Fibroblast of lung (primary cell): Measurements from ENCODE around the gene PHLDB3. TPM values are rescaled to one million over a fixed set of nuclear protein-coding genes. Genes with fewer than 3 reads are reported as not detected.
A peak's percentile ranks its signal among the peaks of the same experiment; 100 is the strongest.

Experiments used
- DNase-seq, 2 donors: peaks; one replicate each; pipeline versions ENCODE4 v3.0.0 to v3.0.0-alpha.2; 2010; ENCODE audit warnings: low read depth in 2 of 2
- H2AFZ ChIP-seq: 2 replicates; pipeline ENCODE4 v1.5.1; 2012; ENCODE audit warnings: low read length, control low read depth, inconsistent platforms
- H3K27ac ChIP-seq: 2 replicates; pipeline ENCODE4 v1.5.1; 2011; ENCODE audit warnings: low read length, control low read depth; ENCODE audit not compliant: insufficient read depth
- H3K27me3 ChIP-seq: 2 replicates; pipeline ENCODE4 v1.5.1; 2011; ENCODE audit warnings: mild to moderate bottlenecking, low read length; ENCODE audit not compliant: control insufficient read depth, insufficient read depth
- H3K36me3 ChIP-seq: 2 replicates; pipeline ENCODE4 v1.5.1; 2011; ENCODE audit warnings: low read length; ENCODE audit not compliant: control insufficient read depth, insufficient read depth
- H3K4me1 ChIP-seq: 2 replicates; pipeline ENCODE4 v1.5.1; 2011; ENCODE audit warnings: low read length; ENCODE audit not compliant: control insufficient read depth, insufficient read depth; ENCODE audit errors: extremely low read depth
- H3K4me2 ChIP-seq: 2 replicates; pipeline ENCODE4 v1.5.1; 2011; ENCODE audit warnings: low read length, control low read depth; ENCODE audit not compliant: insufficient read depth; ENCODE audit errors: extremely low read depth
- H3K4me3 ChIP-seq, 4 experiments: fragments of 200-600 bp in 1 of 4; sonication (generic) in 1 of 4; replicated peaks in 1 of 4; 2 replicates each; pipeline ENCODE4 v1.5.1; 2011 to 2016; ENCODE audit warnings: low read length in 4 of 4, low read depth in 3 of 4, mild to moderate bottlenecking in 3 of 4, control low read depth in 2 of 4, inconsistent platforms in 1 of 4, mixed read lengths in 1 of 4; ENCODE audit not compliant: insufficient read depth in 1 of 4; ENCODE audit errors: control extremely low read depth in 1 of 4
- H3K79me2 ChIP-seq: 2 replicates; pipeline ENCODE4 v1.5.1; 2012; ENCODE audit warnings: mild to moderate bottlenecking, low read length, inconsistent platforms; ENCODE audit not compliant: control insufficient read depth, insufficient read depth
- H3K9ac ChIP-seq: 2 replicates; pipeline ENCODE4 v1.5.1; 2011; ENCODE audit warnings: mild to moderate bottlenecking, low read length, control low read depth; ENCODE audit not compliant: insufficient read depth
- H3K9me3 ChIP-seq: 2 replicates; pipeline ENCODE4 v1.5.1; 2012; ENCODE audit warnings: low read depth, low read length; ENCODE audit not compliant: control insufficient read depth, insufficient read depth
- H4K20me1 ChIP-seq: 2 replicates; pipeline ENCODE4 v1.5.1; 2011; ENCODE audit warnings: low read length; ENCODE audit not compliant: control insufficient read depth, insufficient read depth; ENCODE audit errors: extremely low read depth
- EZH2 ChIP-seq: IDR thresholded peaks from 2 replicates; pipeline ENCODE4 v1.5.1; 2012; ENCODE audit warnings: low read length, control low read depth, mild to moderate bottlenecking; ENCODE audit errors: missing control alignments
- polyA plus RNA-seq, 2 donors: library from polyadenylated mRNA; depleted of rRNA in 1 of 2; stranded (reverse) in 1 of 2; unstranded in 1 of 2; fragments of >200 nt; gene quantifications; 2 replicates each; pipeline ENCODE4 v1.2.1, GENCODE V29; 2011 to 2012; ENCODE audit warnings: missing spikeins in 1 of 2
- total RNA-seq: library from RNA; depleted of rRNA; stranded (reverse); fragments of >200 nt; gene quantifications from 2 replicates; pipeline ENCODE4 v1.2.1, GENCODE V29; 2014
- TF ChIP-seq, protein P1 (sequence below), 2 donors: IDR thresholded peaks in 1 of 2; conservative IDR thresholded peaks in 1 of 2; 1 replicate in 1 of 2; 2 replicates in 1 of 2; pipeline ENCODE4 v1.5.1; 2011 to 2012; ENCODE audit warnings: low read length in 2 of 2, control low read depth in 1 of 2, inconsistent platforms in 1 of 2, low read depth in 1 of 2, mild to moderate bottlenecking in 1 of 2

The PHLDB3 gene
- total and polyA plus RNA-seq, 2 donors (not counting 1 experiment from before 2014, with no cell fraction given) = 1.8 to 35.8 TPM

DNA sequence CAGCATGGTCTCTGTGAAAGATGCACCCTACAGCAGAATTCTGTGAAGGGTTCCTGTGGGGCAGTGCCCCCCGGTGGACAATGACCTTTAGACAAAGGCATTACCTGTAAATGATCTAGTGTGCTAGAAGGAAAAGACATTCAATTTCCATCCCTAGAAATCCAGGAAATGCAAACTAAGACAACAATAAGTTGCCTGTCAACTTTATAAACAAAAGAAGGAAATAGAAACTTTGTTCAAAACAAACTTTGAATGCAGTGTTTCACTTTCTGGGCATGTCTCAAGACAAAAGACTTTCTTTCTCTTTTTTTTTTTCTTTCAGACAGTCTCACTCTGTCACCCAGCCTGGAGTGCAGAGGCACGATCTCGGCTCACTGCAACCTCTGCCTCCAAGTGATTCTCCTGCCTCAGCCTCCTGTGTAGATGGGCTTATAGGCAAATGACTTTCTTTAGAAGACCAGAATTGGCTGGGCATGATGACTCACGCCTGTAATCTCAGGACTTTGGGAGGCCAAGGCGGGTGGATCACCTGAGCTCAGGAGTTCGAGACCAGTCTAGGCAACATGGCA is 74.3 kb downstream of the PHLDB3 start:
- Histone ChIP-seq H3K9me3 (no peaks in the 10 kb centered on the region), H3K27ac (no peak overlapping the region), H3K4me1 (no peaks in the 10 kb centered on the region), H3K36me3 (no peaks in the 10 kb centered on the region), H3K79me2 (no peaks in the 10 kb centered on the region), H2AFZ (no peak overlapping the region), H4K20me1 (no peaks in the 10 kb centered on the region), H3K27me3 (no peaks in the 10 kb centered on the region), H3K9ac (no peak overlapping the region), H3K4me2 (no peak overlapping the region), H3K4me3 (no peak overlapping the region)
- DNase-seq = peak in 1 of 2 donors; percentile 25
- TF ChIP-seq, protein P1, sequence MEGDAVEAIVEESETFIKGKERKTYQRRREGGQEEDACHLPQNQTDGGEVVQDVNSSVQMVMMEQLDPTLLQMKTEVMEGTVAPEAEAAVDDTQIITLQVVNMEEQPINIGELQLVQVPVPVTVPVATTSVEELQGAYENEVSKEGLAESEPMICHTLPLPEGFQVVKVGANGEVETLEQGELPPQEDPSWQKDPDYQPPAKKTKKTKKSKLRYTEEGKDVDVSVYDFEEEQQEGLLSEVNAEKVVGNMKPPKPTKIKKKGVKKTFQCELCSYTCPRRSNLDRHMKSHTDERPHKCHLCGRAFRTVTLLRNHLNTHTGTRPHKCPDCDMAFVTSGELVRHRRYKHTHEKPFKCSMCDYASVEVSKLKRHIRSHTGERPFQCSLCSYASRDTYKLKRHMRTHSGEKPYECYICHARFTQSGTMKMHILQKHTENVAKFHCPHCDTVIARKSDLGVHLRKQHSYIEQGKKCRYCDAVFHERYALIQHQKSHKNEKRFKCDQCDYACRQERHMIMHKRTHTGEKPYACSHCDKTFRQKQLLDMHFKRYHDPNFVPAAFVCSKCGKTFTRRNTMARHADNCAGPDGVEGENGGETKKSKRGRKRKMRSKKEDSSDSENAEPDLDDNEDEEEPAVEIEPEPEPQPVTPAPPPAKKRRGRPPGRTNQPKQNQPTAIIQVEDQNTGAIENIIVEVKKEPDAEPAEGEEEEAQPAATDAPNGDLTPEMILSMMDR (conservative IDR thresholded peaks at IDR 0.05 in 1 of 2, IDR thresholded peaks at IDR 0.05 in 1 of 2; ENCODE audit: low read depth in 1 of 2, low read length in 2 of 2) = no peak
- TF ChIP-seq EZH2 = no peak

DNA sequence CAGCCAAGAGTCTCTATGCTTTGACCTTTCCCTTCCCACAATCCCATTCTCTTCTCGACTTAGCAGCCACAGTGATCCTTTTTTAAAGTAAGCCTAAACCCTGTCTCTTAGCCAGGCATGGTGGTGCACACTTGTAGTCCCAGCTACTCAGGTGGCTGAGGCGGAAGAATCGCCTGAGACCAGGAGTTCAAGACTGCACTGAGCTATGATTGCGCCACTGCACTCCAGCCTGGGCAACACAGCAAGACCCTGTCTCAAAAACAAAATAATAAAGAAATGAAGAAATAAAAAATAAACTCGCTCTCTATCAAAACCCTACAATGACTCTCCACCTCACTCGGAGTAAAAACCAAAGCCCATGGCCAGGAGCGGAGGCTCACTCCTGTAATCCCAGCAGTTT is 75.2 kb downstream of the PHLDB3 start:
- H3K4me2 ChIP-seq = no peak overlapping the region
- TF ChIP-seq EZH2 = no peak
- TF ChIP-seq, protein P1 (conservative IDR thresholded peaks at IDR 0.05 in 1 of 2, IDR thresholded peaks at IDR 0.05 in 1 of 2; ENCODE audit: low read depth in 1 of 2, low read length in 2 of 2) = no peak
- H3K4me3 ChIP-seq = no peak overlapping the region
- no peak for DNase-seq
- H3K36me3 ChIP-seq = no peaks in the 10 kb centered on the region
- no peaks in the 10 kb centered on the region for H4K20me1 ChIP-seq
- no peaks in the 10 kb centered on the region for H3K27me3 ChIP-seq
- no peak overlapping the region for H3K9ac ChIP-seq
- H3K79me2 ChIP-seq = no peaks in the 10 kb centered on the region
- no peak overlapping the region for H2AFZ ChIP-seq
- no peaks in the 10 kb centered on the region for H3K9me3 ChIP-seq
- no peak overlapping the region for H3K27ac ChIP-seq
- no peaks in the 10 kb centered on the region for H3K4me1 ChIP-seq

DNA sequence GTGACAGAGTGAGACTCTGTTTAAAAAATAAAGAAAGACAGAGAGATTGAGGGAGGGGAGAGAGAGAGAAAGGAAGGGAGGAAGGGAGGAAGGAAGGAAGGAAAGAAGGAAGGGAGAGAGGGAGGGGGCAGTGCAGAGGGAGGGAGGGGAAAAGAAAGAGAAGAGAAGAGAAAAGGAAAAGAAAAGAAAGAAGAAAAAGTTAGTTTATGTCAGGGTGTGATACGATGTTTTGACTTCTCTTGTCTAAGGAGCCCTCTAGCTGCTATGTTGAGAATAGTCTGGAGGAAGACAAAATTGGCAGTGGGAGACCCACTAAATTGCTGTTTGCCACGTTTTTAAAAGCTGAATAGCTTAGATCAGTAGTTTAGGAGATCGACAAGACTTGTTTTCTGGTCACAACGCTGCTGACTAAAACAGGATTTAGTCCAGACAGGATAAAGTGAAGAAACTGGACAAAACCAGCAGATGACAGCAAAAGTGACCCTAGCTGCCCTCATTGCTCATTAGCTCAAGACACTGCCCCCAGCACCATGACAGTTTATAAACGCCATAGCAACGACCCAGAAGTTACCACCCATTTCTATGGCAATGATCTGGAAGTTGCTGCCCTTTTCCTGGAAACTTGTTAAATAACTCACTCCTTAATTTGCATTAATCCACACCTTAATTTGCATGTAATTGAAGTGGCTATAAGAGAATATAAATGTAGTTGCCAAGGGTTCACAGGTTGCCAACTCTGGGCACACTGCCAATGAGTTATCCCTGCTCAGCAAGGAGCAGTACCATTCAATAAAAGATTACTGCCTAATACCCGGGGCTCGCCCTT is 78.8 kb downstream of the PHLDB3 start:
- H3K4me2 ChIP-seq = no peak overlapping the region
- H3K9me3 ChIP-seq = no peaks in the 10 kb centered on the region
- DNase-seq = peak; percentile 16 to 19
- H4K20me1 ChIP-seq = no peaks in the 10 kb centered on the region
- no peak overlapping the region for H3K9ac ChIP-seq
- TF ChIP-seq, protein P1 (conservative IDR thresholded peaks at IDR 0.05 in 1 of 2, IDR thresholded peaks at IDR 0.05 in 1 of 2; ENCODE audit: low read depth in 1 of 2, low read length in 2 of 2) = peak; percentile 53 to 68
- TF ChIP-seq EZH2 = no peak
- H2AFZ ChIP-seq = no peak overlapping the region
- no peak overlapping the region for H3K4me3 ChIP-seq
- H3K79me2 ChIP-seq = no peaks in the 10 kb centered on the region
- H3K27ac ChIP-seq = no peak overlapping the region
- no peaks in the 10 kb centered on the region for H3K36me3 ChIP-seq
- H3K27me3 ChIP-seq = no peaks in the 10 kb centered on the region
- no peaks in the 10 kb centered on the region for H3K4me1 ChIP-seq
